Coronary artery (tissue), 2 donors: ENCODE results near the gene UNC5C.

Source experiments
- DNase-seq: peaks from one replicate; pipeline ENCODE4 v3.0.0-alpha.2; 2017; ENCODE audit warnings: low spot score
- H3K27ac ChIP-seq, 2 donors: fragments of 200-600 bp; sonication (generic); one replicate each; pipeline ENCODE4 v1.5.1; 2016 to 2019
- H3K4me3 ChIP-seq: fragments of 200-600 bp; sonication (generic); 2 replicates; pipeline ENCODE4 v1.5.1; 2016; ENCODE audit warnings: mild to moderate bottlenecking, moderate library complexity
- TF ChIP-seq, protein P1 (sequence below): fragments of 200-600 bp; sonication (generic); IDR thresholded peaks from one replicate; pipeline ENCODE4 v1.5.1; 2019; ENCODE audit warnings: antibody characterized with exemption

Gene UNC5C

DNA sequence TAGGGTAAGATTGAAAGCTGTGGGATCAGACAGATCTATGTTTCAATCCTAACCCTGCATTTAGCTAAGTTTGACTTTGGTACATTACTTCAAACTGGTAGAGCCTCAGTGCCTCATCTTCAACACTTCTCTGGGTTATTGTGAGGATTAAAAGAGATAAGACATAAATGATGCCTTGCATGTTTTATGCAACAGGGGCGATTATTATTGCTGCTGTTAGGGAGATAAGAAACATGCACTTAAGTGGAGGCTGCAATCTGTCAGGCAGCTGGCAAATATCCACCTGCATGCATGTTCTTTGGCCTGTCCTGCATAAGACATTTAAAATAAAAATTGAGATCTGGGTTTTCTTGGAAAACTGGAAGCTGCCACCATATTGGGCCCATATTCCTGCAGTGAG lies 24.6 kb downstream of the UNC5C start:
- Histone ChIP-seq H3K4me3 (peak overlapping the region; percentile 7), H3K27ac (no peak overlapping the region)
- TF ChIP-seq, protein P1, sequence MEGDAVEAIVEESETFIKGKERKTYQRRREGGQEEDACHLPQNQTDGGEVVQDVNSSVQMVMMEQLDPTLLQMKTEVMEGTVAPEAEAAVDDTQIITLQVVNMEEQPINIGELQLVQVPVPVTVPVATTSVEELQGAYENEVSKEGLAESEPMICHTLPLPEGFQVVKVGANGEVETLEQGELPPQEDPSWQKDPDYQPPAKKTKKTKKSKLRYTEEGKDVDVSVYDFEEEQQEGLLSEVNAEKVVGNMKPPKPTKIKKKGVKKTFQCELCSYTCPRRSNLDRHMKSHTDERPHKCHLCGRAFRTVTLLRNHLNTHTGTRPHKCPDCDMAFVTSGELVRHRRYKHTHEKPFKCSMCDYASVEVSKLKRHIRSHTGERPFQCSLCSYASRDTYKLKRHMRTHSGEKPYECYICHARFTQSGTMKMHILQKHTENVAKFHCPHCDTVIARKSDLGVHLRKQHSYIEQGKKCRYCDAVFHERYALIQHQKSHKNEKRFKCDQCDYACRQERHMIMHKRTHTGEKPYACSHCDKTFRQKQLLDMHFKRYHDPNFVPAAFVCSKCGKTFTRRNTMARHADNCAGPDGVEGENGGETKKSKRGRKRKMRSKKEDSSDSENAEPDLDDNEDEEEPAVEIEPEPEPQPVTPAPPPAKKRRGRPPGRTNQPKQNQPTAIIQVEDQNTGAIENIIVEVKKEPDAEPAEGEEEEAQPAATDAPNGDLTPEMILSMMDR, result no peak
- DNase-seq, result no peak

DNA sequence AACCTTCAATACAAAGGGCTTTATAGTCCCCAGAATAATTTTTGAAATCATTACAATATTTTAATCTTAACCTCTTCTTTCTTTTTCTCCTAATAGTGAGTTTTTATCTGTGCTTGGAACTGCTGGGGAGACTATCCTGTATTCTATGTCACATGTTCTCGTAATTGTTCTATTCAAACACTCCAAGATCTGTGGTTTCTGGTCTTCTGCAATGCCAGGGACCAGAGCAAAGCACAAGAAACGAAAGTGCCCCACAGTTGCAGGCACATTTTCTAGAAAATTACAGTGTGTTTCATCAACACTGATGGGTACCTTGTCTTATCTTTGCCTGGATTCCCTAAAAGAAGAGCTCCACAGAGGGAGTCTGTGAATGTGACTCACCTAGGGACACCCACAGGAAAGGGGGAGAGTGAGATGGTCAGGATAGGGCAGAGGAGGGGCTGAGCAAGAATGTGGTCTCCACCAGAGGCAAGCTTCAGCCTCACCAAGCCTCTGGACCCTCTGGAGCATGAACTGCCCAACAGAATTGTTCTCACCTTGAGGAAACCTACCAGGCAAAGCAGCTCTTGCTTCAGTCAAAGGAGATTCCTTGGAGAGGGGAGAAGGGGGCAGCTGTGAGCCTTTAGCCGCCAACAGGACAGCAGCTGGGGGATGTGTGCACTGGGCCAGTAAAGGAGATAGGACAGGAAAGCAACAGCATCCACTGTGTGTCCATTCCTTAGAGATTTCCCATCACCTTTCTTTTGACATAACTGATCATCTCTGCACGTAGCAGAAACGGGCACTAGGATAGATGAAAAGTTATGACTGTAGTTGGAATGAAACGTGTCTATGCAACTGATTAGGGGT lies 25.9 kb downstream of the UNC5C start:
- no peak for DNase-seq
- Histone ChIP-seq H3K4me3 (no peak overlapping the region), H3K27ac (no peak overlapping the region)
- TF ChIP-seq, protein P1, result no peak

DNA sequence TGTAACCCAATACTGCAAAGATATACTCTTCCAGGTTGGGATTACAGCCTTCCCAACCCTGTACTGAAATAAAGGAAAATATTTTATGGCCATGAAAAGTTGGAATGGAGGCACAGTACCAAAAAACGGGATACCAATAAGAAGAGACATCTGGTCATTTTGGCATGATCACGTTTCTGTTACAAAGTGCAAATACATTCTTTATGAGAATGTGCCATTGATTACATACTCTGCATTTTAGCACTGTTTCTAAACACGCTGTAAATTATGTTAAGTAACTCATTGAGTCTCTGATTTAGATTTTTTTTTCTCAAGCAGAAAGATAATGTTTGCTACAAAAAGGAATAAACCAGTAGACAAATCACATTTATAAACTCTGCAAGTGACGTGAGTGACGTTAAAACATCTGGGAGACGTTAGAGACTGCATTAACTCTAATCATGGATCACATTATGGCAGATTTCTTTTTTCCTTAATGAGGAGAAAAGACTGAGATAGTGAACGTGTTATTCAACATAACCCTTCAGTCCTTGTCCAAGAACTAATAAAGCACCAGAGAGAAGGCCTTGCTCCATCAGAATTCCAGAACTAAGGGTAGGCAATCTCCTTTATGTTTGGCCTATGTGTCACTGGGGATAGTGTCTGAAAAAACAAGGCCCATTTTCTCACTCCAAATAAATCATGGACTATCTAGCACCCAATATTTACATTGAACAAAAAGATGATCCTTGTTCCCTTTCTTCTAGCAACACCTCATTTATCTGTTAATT lies 31.0 kb downstream of the UNC5C start:
- Histone ChIP-seq H3K4me3 (no peak overlapping the region), H3K27ac (no peak overlapping the region)
- TF ChIP-seq, protein P1, result no peak
- DNase-seq, result no peak

DNA sequence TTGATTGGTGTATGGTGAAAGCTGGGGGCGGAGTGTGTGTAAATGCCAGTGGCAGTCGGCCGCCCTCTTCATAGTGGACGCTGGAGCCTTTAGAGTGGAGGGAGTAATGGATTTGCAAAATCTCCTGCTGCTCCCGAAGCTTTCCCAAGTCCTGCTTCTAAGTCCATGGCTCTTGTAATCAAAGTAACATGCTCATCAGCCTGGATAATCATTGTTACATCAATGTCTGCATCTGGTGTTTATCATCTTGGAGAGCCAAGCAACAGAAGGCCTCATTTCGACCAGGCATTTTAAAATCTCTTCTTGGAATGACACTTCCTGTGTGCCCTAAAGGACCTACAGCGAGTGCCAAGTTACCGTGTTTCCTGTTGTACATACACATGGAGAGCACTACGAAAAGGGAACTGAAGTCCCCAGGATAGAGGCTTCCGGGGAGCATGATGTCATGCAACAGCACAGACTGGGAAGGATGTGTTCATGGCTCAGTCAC lies 32.2 kb downstream of the UNC5C start:
- TF ChIP-seq, protein P1, result no peak
- H3K4me3 ChIP-seq, result peak overlapping the region; percentile 2
- no peak for DNase-seq

GRCh38 chr4:95515589-95515988 lies 33.2 kb downstream of the UNC5C start:
- Histone ChIP-seq H3K4me3 (no peak overlapping the region), H3K27ac (no peak overlapping the region)
- TF ChIP-seq, protein P1, result no peak
- DNase-seq, result no peak

More for the DNA sequence above, 32.2 kb downstream of the UNC5C start:
- H3K27ac ChIP-seq, result peak overlapping the region in 1 of 2 donors; percentile 35

GRCh38 chr4:95513022-95513421 lies 35.8 kb downstream of the UNC5C start:
- no peak for DNase-seq
- no peak overlapping the region for H3K27ac ChIP-seq
- TF ChIP-seq, protein P1, result no peak
- no peak overlapping the region for H3K4me3 ChIP-seq
